MM.1S (cell line): ENCODE results near the gene PPP4R2.

Experiments used
- DNase-seq: peaks from one replicate; pipeline ENCODE4 v3.0.0-alpha.2; 2015
- H2AFZ ChIP-seq: fragments of 300-600 bp; sonication (generic); 2 replicates; pipeline ENCODE4 v1.6.0; 2016; ENCODE audit warnings: antibody characterized with exemption, low read length
- H3F3A ChIP-seq: fragments of 300-600 bp; sonication (generic); 2 replicates; pipeline ENCODE4 v1.6.1; 2016; ENCODE audit warnings: mild to moderate bottlenecking, antibody characterized with exemption, low read length, moderate library complexity, mixed read lengths; ENCODE audit not compliant: insufficient read depth
- H3K27ac ChIP-seq: fragments of 300-600 bp; sonication (generic); 2 replicates; pipeline ENCODE4 v1.5.1; 2016; ENCODE audit warnings: mild to moderate bottlenecking, low read length
- H3K27me3 ChIP-seq: fragments of 300-600 bp; sonication (generic); replicated peaks from 2 replicates; pipeline ENCODE4 v1.6.0; 2016; ENCODE audit warnings: low read length; ENCODE audit not compliant: insufficient read depth
- H3K36me3 ChIP-seq: fragments of 300-600 bp; sonication (generic); replicated peaks from 2 replicates; pipeline ENCODE4 v1.6.1; 2016; ENCODE audit warnings: mild to moderate bottlenecking, low read length, mixed read lengths; ENCODE audit not compliant: insufficient read depth
- H3K4me1 ChIP-seq: fragments of 300-600 bp; sonication (generic); 2 replicates; pipeline ENCODE4 v1.6.1; 2016; ENCODE audit warnings: low read length, mixed read lengths
- H3K4me2 ChIP-seq: fragments of 300-600 bp; sonication (generic); 2 replicates; pipeline ENCODE4 v1.6.0; 2016; ENCODE audit warnings: low read depth, low read length
- H3K4me3 ChIP-seq: fragments of 300-600 bp; sonication (generic); 2 replicates; pipeline ENCODE4 v1.5.1; 2016; ENCODE audit warnings: low read length, mixed read lengths
- H3K79me2 ChIP-seq: fragments of 300-600 bp; sonication (generic); 2 replicates; pipeline ENCODE4 v1.6.1; 2016; ENCODE audit warnings: mixed run types, low read length, mixed read lengths
- H3K9ac ChIP-seq: fragments of 300-600 bp; sonication (generic); 2 replicates; pipeline ENCODE4 v1.6.1; 2016; ENCODE audit warnings: low read length, mixed read lengths
- H3K9me2 ChIP-seq: fragments of 300-600 bp; sonication (generic); replicated peaks from 2 replicates; pipeline ENCODE4 v1.6.1; 2016; ENCODE audit warnings: mild to moderate bottlenecking, low read length, mixed read lengths; ENCODE audit not compliant: insufficient read depth
- H3K9me3 ChIP-seq: fragments of 300-600 bp; sonication (generic); replicated peaks from 2 replicates; pipeline ENCODE4 v1.6.1; 2016; ENCODE audit warnings: mild to moderate bottlenecking, low read length, mixed read lengths; ENCODE audit not compliant: insufficient read depth
- H4K20me1 ChIP-seq: fragments of 300-600 bp; sonication (generic); 2 replicates; pipeline ENCODE4 v1.6.1; 2016; ENCODE audit warnings: mild to moderate bottlenecking, low read length, moderate library complexity, mixed read lengths; ENCODE audit not compliant: insufficient read depth
- EZH2 ChIP-seq: fragments of 300-600 bp; sonication (generic); optimal IDR thresholded peaks from 2 replicates; pipeline ENCODE3; 2017; ENCODE audit warnings: low read depth, mild to moderate bottlenecking, antibody characterized with exemption, low read length, mixed read lengths
- EZH2phosphoT487 ChIP-seq: fragments of 300-600 bp; sonication (generic); IDR thresholded peaks from 2 replicates; pipeline ENCODE4 v1.6.1; 2018; ENCODE audit warnings: antibody characterized with exemption, low read length
- TF ChIP-seq, protein P1 (sequence below): fragments of 300-600 bp; sonication (generic); IDR thresholded peaks from 2 replicates; pipeline ENCODE4 v1.5.1; 2016; ENCODE audit warnings: antibody characterized with exemption, low read length, mixed read lengths

PPP4R2 gene

GRCh38 chr3:72964633-72965032 is 32.0 kb upstream of the PPP4R2 start:
- TF ChIP-seq EZH2: no peak
- no peak for TF ChIP-seq EZH2phosphoT487
- no peak for DNase-seq
- H3K4me2 ChIP-seq: no peak overlapping the region

GRCh38 chr3:72968266-72968664 is 28.3 kb upstream of the PPP4R2 start:
- H2AFZ ChIP-seq: no peak overlapping the region
- DNase-seq: no peak
- H3K4me2 ChIP-seq: no peak overlapping the region
- H3K27ac ChIP-seq: no peak overlapping the region
- no peaks in the 10 kb centered on the region for H3K79me2 ChIP-seq
- H3K4me3 ChIP-seq: no peak overlapping the region
- TF ChIP-seq, protein P1, sequence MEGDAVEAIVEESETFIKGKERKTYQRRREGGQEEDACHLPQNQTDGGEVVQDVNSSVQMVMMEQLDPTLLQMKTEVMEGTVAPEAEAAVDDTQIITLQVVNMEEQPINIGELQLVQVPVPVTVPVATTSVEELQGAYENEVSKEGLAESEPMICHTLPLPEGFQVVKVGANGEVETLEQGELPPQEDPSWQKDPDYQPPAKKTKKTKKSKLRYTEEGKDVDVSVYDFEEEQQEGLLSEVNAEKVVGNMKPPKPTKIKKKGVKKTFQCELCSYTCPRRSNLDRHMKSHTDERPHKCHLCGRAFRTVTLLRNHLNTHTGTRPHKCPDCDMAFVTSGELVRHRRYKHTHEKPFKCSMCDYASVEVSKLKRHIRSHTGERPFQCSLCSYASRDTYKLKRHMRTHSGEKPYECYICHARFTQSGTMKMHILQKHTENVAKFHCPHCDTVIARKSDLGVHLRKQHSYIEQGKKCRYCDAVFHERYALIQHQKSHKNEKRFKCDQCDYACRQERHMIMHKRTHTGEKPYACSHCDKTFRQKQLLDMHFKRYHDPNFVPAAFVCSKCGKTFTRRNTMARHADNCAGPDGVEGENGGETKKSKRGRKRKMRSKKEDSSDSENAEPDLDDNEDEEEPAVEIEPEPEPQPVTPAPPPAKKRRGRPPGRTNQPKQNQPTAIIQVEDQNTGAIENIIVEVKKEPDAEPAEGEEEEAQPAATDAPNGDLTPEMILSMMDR: no peak
- TF ChIP-seq EZH2 (no peak), EZH2phosphoT487 (no peak)
- H3K9me3 ChIP-seq: no peaks in the 10 kb centered on the region
- H3K4me1 ChIP-seq: no peaks in the 10 kb centered on the region
- H3K9ac ChIP-seq: no peak overlapping the region
- no peaks in the 10 kb centered on the region for H4K20me1 ChIP-seq
- H3K27me3 ChIP-seq: no peaks in the 10 kb centered on the region
- no peaks in the 10 kb centered on the region for H3K36me3 ChIP-seq
- H3F3A ChIP-seq: no peaks in the 10 kb centered on the region
- no peaks in the 10 kb centered on the region for H3K9me2 ChIP-seq

More at GRCh38 chr3:72964633-72965032, 32.0 kb upstream of the PPP4R2 start:
- H2AFZ ChIP-seq: no peak overlapping the region
- no peaks in the 10 kb centered on the region for H4K20me1 ChIP-seq
- H3K79me2 ChIP-seq: no peaks in the 10 kb centered on the region
- no peaks in the 10 kb centered on the region for H3K27me3 ChIP-seq
- no peaks in the 10 kb centered on the region for H3F3A ChIP-seq
- no peak overlapping the region for H3K27ac ChIP-seq
- H3K36me3 ChIP-seq: no peaks in the 10 kb centered on the region
- H3K9ac ChIP-seq: no peak overlapping the region
- H3K4me3 ChIP-seq: no peak overlapping the region
- no peaks in the 10 kb centered on the region for H3K9me3 ChIP-seq
- no peaks in the 10 kb centered on the region for H3K9me2 ChIP-seq
- H3K4me1 ChIP-seq: no peaks in the 10 kb centered on the region

- Histone ChIP-seq H3F3A (no peaks in the 10 kb centered on the region), H3K36me3 (no peaks in the 10 kb centered on the region), H3K4me2 (no peak overlapping the region), H3K9me3 (no peaks in the 10 kb centered on the region), H3K9me2 (no peaks in the 10 kb centered on the region), H3K4me1 (no peaks in the 10 kb centered on the region; the same call in 1 of the 2 replicates), H3K27me3 (no peaks in the 10 kb centered on the region), H3K9ac (no peak overlapping the region), H3K79me2 (no peaks in the 10 kb centered on the region), H2AFZ (no peak overlapping the region), H4K20me1 (no peaks in the 10 kb centered on the region), H3K4me3 (no peak overlapping the region), H3K27ac (no peak overlapping the region)
- TF ChIP-seq EZH2 (no peak), EZH2phosphoT487 (no peak)
- TF ChIP-seq, protein P1: no peak
- no peak for DNase-seq
Observed at GRCh38 chr3:72969766-72970165, 26.8 kb upstream of the PPP4R2 start.

GRCh38 chr3:72970942-72971341 is 25.7 kb upstream of the PPP4R2 start:
- no peak overlapping the region for H3K9ac ChIP-seq
- no peaks in the 10 kb centered on the region for H4K20me1 ChIP-seq
- H3K79me2 ChIP-seq: no peaks in the 10 kb centered on the region
- H3K27ac ChIP-seq: no peak overlapping the region
- H3K36me3 ChIP-seq: no peaks in the 10 kb centered on the region
- no peak overlapping the region for H3K4me3 ChIP-seq
- TF ChIP-seq, protein P1: no peak
- TF ChIP-seq EZH2phosphoT487 (no peak), EZH2 (no peak)
- no peak for DNase-seq
- H3K4me2 ChIP-seq: no peak overlapping the region
- no peaks in the 10 kb centered on the region for H3K27me3 ChIP-seq
- no peaks in the 10 kb centered on the region for H3K9me3 ChIP-seq
- H3K4me1 ChIP-seq: no peaks in the 10 kb centered on the region; the same call in 1 of the 2 replicates
- no peaks in the 10 kb centered on the region for H3K9me2 ChIP-seq
- H2AFZ ChIP-seq: no peak overlapping the region
- H3F3A ChIP-seq: no peaks in the 10 kb centered on the region
